ENCODE data around the gene LAGE3.

Gene LAGE3, protein sequence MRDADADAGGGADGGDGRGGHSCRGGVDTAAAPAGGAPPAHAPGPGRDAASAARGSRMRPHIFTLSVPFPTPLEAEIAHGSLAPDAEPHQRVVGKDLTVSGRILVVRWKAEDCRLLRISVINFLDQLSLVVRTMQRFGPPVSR

DNA sequence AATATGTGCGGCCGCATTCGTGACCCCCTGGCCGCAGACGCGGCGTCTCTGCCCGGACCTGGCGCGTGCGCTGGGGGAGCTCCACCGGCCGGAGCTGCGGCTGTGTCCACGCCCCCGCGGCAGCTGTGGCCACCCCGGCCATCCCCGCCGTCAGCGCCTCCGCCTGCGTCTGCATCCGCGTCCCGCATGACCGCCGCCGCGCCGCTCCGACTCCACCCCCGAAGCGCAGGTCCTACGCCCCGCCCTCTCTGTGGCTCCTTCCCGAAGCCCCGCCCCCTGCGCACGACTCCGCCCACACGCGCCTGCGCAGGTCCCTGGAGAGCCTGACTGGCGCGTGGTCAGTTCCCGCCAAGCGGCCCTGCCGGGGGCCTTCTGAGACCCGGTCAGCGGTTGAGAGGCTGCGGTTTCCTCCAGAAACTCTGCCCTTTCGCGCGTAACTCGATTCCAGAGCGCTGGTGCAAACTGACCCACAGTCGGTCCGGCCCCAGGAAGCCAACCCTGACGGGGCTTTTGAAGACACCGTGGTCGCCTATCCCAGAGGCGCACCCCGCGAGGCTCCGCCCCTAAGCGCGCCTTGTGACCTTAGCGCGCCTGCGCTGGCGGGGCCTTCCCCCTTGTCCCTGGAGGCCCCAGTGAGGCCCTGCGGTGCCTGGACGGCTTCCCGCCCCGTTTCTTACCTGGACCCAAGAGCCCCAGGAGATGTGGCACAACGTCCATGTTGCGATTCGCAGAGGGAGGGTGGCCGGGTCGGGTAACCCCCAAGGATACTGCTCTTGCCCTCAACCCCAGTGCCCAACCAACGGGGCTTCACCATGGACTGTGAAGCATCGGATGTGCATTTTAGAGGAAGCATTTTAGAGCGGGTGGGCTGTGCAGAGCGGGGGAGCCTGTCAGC lies at the start of gene LAGE3:
Gene LAGE3 (minus strand): TSS at position 554 of the 895 bp plus-strand sequence. CDS start 366 bp downstream, at position 188.
- Histone ChIP-seq H3K27ac (ENCODE audit: low read length) (no peak within 1 kb of the TSS), H3K27me3 (ENCODE audit: control insufficient read depth, insufficient read depth, low read length) (no peaks in the 10 kb centered on the region), H3K4me3 (ENCODE audit: low read length) (peak within 1 kb of the TSS; percentile 54), H3K9me3 (ENCODE audit: control insufficient read depth, low read depth, low read length) (peaks cover 6% of the 10 kb centered on the region), H3K9ac (ENCODE audit: low read length) (no peak within 1 kb of the TSS), H3K36me3 (ENCODE audit: control insufficient read depth, low read depth, low read length) (no peaks in the 10 kb centered on the region), H3K4me1 (ENCODE audit: control insufficient read depth, low read depth, low read length) (no peaks in the 10 kb centered on the region)

DNA sequence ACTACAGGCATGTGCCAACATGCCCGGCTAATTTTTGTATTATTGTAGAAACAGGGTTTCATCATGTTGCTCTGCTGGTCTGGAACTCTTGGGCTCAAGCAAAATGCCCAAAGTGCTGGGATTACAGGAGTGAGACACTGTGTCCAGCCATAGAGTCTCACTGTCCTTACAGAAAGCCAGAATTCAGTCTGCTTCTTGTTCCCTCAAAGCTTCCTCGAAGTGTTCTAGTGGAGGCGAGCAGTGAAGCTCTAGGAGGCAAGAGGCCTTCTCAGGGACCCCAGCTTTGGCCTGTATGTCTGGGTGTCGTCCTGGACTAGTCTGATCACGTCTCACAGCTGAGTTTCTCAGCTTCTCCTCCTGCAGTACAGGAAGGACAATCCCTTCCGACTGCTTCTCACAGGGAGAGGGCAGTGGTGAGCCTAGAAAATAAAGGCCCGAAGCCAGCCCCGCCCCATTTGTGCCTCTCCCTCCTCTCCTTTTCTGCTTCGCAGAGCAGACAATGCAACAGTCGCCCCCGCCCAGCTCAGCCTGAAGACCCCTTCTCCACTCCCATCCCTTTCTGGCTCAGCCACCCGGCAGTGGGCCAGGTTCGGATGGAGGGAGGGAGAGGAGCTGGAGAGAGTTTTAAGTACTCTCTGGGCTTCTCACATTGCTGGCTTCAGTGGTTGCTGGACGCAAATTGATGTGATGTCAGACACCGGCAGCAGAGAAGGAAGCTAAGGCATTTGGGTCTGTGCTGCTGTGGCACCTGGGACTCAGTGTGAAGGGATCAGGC lies 48.0 kb upstream of the LAGE3 start:
- Histone ChIP-seq H3K27ac (ENCODE audit: low read length) (no peak overlapping the region), H3K36me3 (ENCODE audit: control insufficient read depth, low read depth, low read length) (no peaks in the 10 kb centered on the region), H3K4me1 (ENCODE audit: control insufficient read depth, low read depth, low read length) (no peaks in the 10 kb centered on the region), H3K9me3 (ENCODE audit: control insufficient read depth, low read depth, low read length) (peaks cover 5% of the 10 kb centered on the region), H3K27me3 (ENCODE audit: control insufficient read depth, insufficient read depth, low read length) (peaks cover 38% of the 10 kb centered on the region), H3K9ac (ENCODE audit: low read length) (no peak overlapping the region), H3K4me3 (ENCODE audit: low read length) (peak overlapping the region; percentile 38)

DNA sequence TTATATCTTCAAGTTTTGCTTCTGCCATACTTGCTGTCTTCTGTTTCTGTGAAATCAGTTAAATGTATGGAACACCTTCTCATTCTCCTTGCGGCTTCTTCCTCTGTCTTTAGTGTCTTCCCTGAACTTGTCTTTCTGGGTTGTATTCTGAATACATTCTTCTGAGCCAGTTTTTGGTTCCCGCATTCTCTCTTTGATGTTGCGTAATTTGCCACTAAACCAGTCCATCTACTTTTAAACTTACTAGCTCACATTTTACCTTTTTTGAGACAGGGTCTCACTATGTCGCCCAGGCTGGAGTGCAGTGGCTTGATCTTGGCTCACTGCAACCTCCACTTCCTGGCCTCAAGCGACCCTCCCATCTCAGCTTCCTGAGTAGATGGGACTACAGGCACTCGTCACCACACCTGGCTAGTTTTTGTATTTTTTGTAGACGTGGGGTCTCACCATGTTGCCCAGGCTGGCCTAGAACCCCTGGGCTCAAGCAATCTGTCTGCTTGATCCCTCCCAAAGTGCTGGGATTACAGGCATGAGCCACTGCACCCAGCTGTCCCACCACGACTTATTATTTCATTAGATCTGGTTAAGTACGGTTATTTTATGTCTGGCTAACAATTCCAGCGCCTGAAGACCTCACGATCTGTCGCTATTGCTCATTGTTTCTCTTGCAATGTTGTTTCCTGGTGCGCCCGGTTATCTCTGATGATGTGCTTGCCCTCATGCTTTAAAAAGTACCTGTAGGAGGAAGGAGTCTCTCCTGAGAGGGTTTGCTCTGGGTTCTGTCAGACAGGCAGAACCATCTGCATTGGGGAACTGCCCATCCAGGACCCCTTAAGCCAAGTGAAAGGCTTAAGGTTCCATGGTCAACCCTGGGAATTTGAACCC lies 46.8 kb upstream of the LAGE3 start:
- Histone ChIP-seq H3K9ac (ENCODE audit: low read length) (no peak overlapping the region), H3K4me1 (ENCODE audit: control insufficient read depth, low read depth, low read length) (no peaks in the 10 kb centered on the region), H3K9me3 (ENCODE audit: control insufficient read depth, low read depth, low read length) (peaks cover 5% of the 10 kb centered on the region), H3K4me3 (ENCODE audit: low read length) (no peak overlapping the region), H3K27me3 (ENCODE audit: control insufficient read depth, insufficient read depth, low read length) (peaks cover 39% of the 10 kb centered on the region), H3K27ac (ENCODE audit: low read length) (no peak overlapping the region), H3K36me3 (ENCODE audit: control insufficient read depth, low read depth, low read length) (no peaks in the 10 kb centered on the region)

DNA sequence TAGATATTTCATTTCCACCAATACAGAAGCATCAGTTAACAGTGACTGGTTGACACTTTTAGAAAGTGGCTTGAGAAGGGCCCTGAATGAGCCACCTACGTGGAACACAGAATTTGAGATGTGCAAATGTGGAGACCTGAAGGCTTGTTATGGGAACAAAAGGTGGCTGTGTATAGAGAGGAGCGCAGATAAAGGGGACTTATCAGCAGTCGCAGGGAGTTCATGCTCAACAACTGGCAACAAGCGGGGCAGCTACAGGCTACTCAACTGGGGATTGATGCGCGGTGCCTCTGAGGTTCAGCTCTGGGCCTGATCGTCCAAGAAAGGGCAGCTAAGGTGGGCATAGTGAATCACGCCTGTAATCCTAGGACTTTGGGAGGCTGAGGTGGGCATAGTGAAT lies 40.3 kb upstream of the LAGE3 start:
- Histone ChIP-seq H3K27ac (ENCODE audit: low read length) (no peak overlapping the region), H3K9ac (ENCODE audit: low read length) (no peak overlapping the region), H3K36me3 (ENCODE audit: control insufficient read depth, low read depth, low read length) (no peaks in the 10 kb centered on the region), H3K27me3 (ENCODE audit: control insufficient read depth, insufficient read depth, low read length) (peaks cover 20% of the 10 kb centered on the region), H3K4me3 (ENCODE audit: low read length) (no peak overlapping the region), H3K9me3 (ENCODE audit: control insufficient read depth, low read depth, low read length) (peaks cover 5% of the 10 kb centered on the region), H3K4me1 (ENCODE audit: control insufficient read depth, low read depth, low read length) (peaks cover 3% of the 10 kb centered on the region)

DNA sequence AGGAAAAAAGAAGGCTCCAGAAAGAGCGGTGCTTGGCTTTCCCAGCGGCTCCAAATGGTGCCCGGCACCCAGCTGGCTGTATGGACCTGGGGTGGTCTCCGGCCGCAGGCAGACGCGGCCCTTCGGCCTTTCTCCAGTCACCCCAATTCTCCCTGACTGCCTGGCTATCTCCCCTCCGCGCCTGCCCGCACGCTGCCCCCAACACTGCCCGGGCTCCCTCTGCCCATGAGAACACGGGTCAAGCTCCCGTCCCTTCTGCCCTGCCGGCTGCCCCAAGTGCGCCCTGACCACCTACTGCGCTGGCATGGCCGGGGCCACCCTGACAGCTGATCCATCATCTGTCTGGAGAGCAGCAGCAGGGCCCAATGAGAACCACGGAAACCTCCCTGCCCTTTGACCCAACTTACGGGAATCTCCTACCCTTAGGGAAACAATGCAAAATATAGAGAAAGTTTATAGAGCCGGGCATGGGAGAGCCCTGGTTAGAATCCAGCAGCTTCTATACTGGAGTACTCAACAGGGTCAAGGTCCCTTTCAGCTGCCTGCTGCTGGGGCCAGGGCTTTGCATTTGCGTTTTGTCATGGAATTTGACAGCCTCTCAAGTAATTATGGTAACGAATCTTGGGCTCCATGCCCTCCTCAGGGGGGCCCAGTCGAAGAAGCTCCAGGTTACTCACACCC lies 38.2 kb upstream of the LAGE3 start:
- Histone ChIP-seq H3K4me3 (ENCODE audit: low read length) (peak overlapping the region; percentile 52), H3K27me3 (ENCODE audit: control insufficient read depth, insufficient read depth, low read length) (peaks cover 2% of the 10 kb centered on the region), H3K4me1 (ENCODE audit: control insufficient read depth, low read depth, low read length) (peaks cover 3% of the 10 kb centered on the region), H3K9ac (ENCODE audit: low read length) (peak overlapping the region; percentile 47), H3K27ac (ENCODE audit: low read length) (no peak overlapping the region), H3K36me3 (ENCODE audit: control insufficient read depth, low read depth, low read length) (no peaks in the 10 kb centered on the region), H3K9me3 (ENCODE audit: control insufficient read depth, low read depth, low read length) (peaks cover under 1% of the 10 kb centered on the region)

DNA sequence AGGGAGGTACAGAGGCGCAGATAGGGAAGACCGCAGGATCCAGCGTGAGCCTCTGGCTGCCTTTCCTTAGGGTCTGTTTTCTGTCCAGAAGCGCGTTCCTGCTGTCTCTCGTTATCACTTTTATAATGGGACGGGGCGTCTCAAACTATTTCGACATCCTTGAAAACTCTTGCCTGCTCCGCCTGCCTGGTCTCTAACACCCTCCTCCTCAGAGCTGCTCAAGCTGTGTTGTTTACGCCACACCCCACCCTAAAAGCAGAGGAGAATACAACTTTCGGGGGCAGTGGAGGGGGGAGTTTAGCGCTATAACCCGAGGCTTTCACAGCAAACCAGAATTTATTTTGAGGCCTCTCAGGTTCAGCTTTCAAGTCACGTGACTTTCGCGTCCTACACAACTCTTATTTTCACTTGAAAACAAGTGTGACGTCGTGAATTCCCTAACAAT lies 37.6 kb upstream of the LAGE3 start:
- peaks cover 3% of the 10 kb centered on the region for H3K4me1 ChIP-seq (ENCODE audit: control insufficient read depth, low read depth, low read length)
- H3K4me3 ChIP-seq (ENCODE audit: low read length): peak overlapping the region; percentile 52
- no peaks in the 10 kb centered on the region for H3K27me3 ChIP-seq (ENCODE audit: control insufficient read depth, insufficient read depth, low read length)
- H3K9ac ChIP-seq (ENCODE audit: low read length): peak overlapping the region; percentile 47
- H3K27ac ChIP-seq (ENCODE audit: low read length): no peak overlapping the region
- H3K9me3 ChIP-seq (ENCODE audit: control insufficient read depth, low read depth, low read length): no peaks in the 10 kb centered on the region
- H3K36me3 ChIP-seq (ENCODE audit: control insufficient read depth, low read depth, low read length): no peaks in the 10 kb centered on the region

DNA sequence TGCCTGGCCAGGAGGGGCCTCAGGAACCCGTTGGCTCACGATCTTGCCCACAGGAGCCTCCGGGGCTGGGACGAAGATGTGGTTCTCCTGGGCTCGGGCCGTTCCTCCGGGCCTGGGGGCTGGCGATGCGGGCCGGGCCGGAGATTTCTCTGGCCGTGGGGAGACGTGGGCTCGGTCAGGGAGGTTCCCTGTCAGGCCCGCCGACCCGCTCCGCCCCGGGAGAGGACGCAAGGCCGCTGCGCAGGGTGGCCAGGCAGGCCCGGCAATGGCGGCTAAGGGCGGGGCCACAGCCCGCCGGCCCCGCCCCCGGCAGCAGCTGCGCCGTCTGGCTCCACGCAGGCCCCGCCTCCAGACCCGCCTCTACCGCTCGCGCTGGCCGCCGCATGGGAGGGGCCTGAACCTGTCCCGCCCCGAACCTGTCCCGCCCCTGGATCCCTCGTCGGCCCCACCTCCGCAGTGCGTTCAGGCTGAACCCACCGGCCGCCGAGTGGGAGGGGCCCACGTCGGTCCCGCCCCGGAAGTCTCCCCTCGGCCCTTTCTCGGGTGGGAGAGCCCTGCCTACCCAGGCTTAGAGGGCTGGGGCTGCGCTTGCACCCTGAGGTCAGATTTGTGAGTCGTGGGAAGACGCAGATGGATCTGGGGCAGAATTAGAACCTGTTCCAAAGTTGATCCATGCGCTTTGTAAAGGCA lies 37.0 kb upstream of the LAGE3 start, which contains the start of gene FAM3A:
Gene FAM3A (minus strand): TSS at position 267 of the 690 bp plus-strand sequence. CDS start 460 bp downstream, outside the sequence.
- Histone ChIP-seq H3K27me3 (ENCODE audit: control insufficient read depth, insufficient read depth, low read length) (no peaks in the 10 kb centered on the region), H3K36me3 (ENCODE audit: control insufficient read depth, low read depth, low read length) (no peaks in the 10 kb centered on the region), H3K4me1 (ENCODE audit: control insufficient read depth, low read depth, low read length) (peaks cover 3% of the 10 kb centered on the region), H3K27ac (ENCODE audit: low read length) (no peak within 1 kb of the TSS), H3K9me3 (ENCODE audit: control insufficient read depth, low read depth, low read length) (no peaks in the 10 kb centered on the region), H3K4me3 (ENCODE audit: low read length) (peak within 1 kb of the TSS; percentile 65), H3K9ac (ENCODE audit: low read length) (peak within 1 kb of the TSS; percentile 61)

DNA sequence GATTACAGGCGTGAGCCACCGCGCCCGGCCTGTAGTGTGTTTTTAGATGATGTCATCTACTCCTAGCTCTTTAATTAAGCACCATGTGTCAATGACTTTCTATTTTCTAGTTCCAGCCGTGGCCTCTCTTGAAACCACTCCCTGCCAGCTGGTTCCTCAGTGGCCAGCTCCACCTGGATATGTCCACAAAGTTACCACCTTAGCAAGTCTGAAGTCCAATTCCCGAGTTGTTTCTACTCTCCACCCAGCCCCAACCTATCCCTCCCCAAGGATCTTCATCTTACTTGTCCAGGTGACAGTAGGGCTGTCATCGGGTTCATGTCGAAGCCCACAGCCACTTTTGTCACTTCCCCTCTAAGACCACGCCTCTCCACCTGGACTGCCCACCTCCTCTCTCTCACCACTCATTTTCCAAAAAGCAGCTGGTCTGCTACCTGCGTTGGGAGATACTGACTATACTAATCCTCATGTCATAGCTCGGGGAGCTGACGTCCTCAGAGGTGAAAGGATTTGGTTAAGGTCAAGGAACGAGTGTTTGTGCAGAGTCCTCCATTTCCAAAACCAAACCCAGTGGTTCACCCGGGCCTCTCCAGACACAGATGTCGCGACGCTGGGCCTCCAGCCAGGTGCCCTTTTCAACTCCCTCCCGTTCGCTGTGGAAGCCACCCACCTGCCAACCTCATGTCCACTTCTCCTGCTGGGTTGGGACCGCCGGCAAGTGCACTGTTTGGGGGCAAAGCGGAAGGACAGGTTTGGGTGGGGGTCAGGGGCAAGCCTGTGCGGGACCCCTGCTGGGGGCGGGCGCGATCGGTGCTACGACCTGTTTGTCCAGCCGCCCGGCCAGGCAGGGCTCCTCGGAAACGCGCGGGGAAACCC lies 36.2 kb upstream of the LAGE3 start:
- Histone ChIP-seq H3K9ac (ENCODE audit: low read length) (peak overlapping the region; percentile 61), H3K27ac (ENCODE audit: low read length) (no peak overlapping the region), H3K9me3 (ENCODE audit: control insufficient read depth, low read depth, low read length) (no peaks in the 10 kb centered on the region), H3K4me3 (ENCODE audit: low read length) (peak overlapping the region; percentile 65), H3K27me3 (ENCODE audit: control insufficient read depth, insufficient read depth, low read length) (no peaks in the 10 kb centered on the region), H3K36me3 (ENCODE audit: control insufficient read depth, low read depth, low read length) (no peaks in the 10 kb centered on the region), H3K4me1 (ENCODE audit: control insufficient read depth, low read depth, low read length) (peaks cover 3% of the 10 kb centered on the region)

DNA sequence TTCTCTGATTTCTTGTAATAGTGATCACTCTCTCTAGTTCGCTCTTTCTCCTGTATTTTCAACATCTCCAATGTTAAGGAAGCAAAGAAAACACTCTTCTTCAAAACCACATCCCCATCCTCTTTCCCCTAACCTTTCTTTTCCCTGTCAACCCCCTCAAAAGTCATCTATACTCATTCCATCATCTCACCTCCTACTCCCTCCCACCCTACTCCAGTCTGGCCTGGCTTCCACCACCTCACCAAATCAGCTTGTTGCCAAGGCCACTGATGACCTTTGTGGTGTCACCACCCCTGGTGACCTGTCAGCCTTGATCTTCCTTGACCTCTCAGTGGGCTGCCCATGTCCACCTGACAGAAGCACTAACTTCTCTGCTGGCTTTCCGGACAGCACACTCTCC lies 34.6 kb upstream of the LAGE3 start:
- no peaks in the 10 kb centered on the region for H3K36me3 ChIP-seq (ENCODE audit: control insufficient read depth, low read depth, low read length)
- no peak overlapping the region for H3K9ac ChIP-seq (ENCODE audit: low read length)
- peaks cover 4% of the 10 kb centered on the region for H3K9me3 ChIP-seq (ENCODE audit: control insufficient read depth, low read depth, low read length)
- H3K27ac ChIP-seq (ENCODE audit: low read length): no peak overlapping the region
- H3K4me3 ChIP-seq (ENCODE audit: low read length): no peak overlapping the region
- H3K4me1 ChIP-seq (ENCODE audit: control insufficient read depth, low read depth, low read length): peaks cover 3% of the 10 kb centered on the region
- H3K27me3 ChIP-seq (ENCODE audit: control insufficient read depth, insufficient read depth, low read length): no peaks in the 10 kb centered on the region
